Immature natural killer cell (primary cell): ENCODE results near the gene CXCR2. TPM values are rescaled to one million over a fixed set of nuclear protein-coding genes. Genes with fewer than 3 reads are reported as not detected.
"Not testable (repeated sequence)": the region's sequence is repeated elsewhere in the genome, so short reads cannot be mapped to it uniquely, and the experiment has no call there.

Experiments used
- DNase-seq, 3 donors: peaks; one replicate each; pipeline ENCODE4 v3.0.0; 2022; ENCODE audit warnings: mixed read lengths in 1 of 3
- H3K27ac Mint-ChIP-seq, 6 donors: one replicate each; pipeline ENCODE4 v1.8.0; 2020; ENCODE audit warnings: mixed read lengths in 6 of 6, mild to moderate bottlenecking in 5 of 6, inconsistent platforms in 4 of 6, moderate library complexity in 3 of 6
- H3K27me3 Mint-ChIP-seq, 3 donors: one replicate each; pipeline ENCODE4 v1.8.0; 2020 to 2021; ENCODE audit warnings: low read depth in 3 of 3, mild to moderate bottlenecking in 3 of 3, mixed read lengths in 3 of 3, moderate library complexity in 3 of 3, inconsistent platforms in 1 of 3
- H3K36me3 Mint-ChIP-seq, 3 donors: one replicate each; pipeline ENCODE4 v1.8.0; 2020; ENCODE audit warnings: mixed read lengths in 3 of 3, inconsistent platforms in 2 of 3, mild to moderate bottlenecking in 2 of 3
- H3K4me1 Mint-ChIP-seq, 2 donors: one replicate each; pipeline ENCODE4 v1.8.0; 2020; ENCODE audit warnings: inconsistent platforms in 2 of 2, mild to moderate bottlenecking in 2 of 2, mixed read lengths in 2 of 2, moderate library complexity in 1 of 2
- H3K4me3 Mint-ChIP-seq, 5 donors: one replicate each; pipeline ENCODE4 v1.8.0; 2020; ENCODE audit warnings: mild to moderate bottlenecking in 5 of 5, mixed read lengths in 5 of 5, inconsistent platforms in 3 of 5, moderate library complexity in 3 of 5
- H3K9me3 Mint-ChIP-seq, 6 donors: one replicate each; pipeline ENCODE4 v1.8.0; 2020; ENCODE audit warnings: mild to moderate bottlenecking in 6 of 6, mixed read lengths in 6 of 6, inconsistent platforms in 4 of 6, moderate library complexity in 3 of 6
- polyA plus RNA-seq, 3 donors: library from polyadenylated mRNA; unstranded; fragments of 300-500 nt; fragmentation: Illumina TruSeq; gene quantifications; one replicate each; pipeline ENCODE4 v1.2.3, GENCODE V29; 2021

CXCR2 gene
- polyA plus RNA-seq, 3 donors from 2014 or later = 34.2 to 117 (median 75.7) TPM

DNA sequence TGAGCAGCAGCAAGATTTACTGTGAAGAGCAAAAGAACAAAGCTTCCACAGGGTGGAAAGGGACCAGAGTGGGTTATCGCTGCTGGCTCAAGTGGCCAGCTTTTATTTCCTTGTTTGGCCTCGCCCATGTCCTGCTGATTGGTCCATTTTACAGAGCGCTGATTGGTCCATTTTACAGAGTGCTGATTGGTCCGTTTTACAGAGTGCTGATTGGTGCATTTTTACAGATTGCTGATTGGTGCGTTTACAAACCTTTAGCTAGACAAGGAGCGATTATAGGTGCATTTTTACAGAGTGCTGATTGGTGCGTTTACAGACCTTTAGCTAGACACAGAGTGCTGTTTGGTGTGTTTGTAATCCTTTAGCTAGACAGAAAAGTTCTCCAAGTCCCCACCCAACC is 17.0 kb upstream of the CXCR2 start:
- H3K36me3 Mint-ChIP-seq = peaks cover 0 to 15% (median 0%) of the 10 kb centered on the region in 3 donors
- H3K4me1 Mint-ChIP-seq, H3K4me3 Mint-ChIP-seq, H3K27ac Mint-ChIP-seq, DNase-seq: not testable (repeated sequence)
- H3K9me3 Mint-ChIP-seq = peaks cover 0 to 11% (median 3%) of the 10 kb centered on the region in 6 donors
- H3K27me3 Mint-ChIP-seq = peaks cover 3 to 15% (median 5%) of the 10 kb centered on the region in 3 donors

DNA sequence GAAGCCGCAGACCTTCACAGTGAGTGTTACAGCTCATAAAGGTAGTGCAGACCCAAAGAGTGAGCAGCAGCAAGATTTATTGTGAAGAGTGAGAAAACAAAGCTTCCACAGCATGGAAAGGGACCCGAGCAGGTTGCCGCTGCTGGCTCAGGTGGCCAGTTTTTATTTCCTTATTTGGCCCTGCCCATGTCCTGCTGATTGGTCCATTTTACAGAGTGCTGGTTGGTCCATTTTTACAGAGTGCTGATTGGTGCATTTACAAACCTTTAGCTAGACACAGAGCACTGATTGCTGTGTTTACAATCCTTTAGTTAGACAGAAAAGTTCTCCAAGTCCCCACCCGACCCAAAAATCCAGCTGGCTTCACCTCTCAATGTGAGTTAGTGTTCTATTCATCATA is 4.0 kb upstream of the CXCR2 start:
- Mint-ChIP-seq H3K4me1 (peaks cover 24 to 26% of the 10 kb centered on the region in 2 donors), H3K36me3 (peaks cover 10 to 16% (median 14%) of the 10 kb centered on the region in 3 donors), H3K9me3 (peaks cover 0 to 32% (median 19%) of the 10 kb centered on the region in 6 donors)
- not testable (repeated sequence) for H3K27me3 Mint-ChIP-seq, H3K4me3 Mint-ChIP-seq, DNase-seq, H3K27ac Mint-ChIP-seq

DNA sequence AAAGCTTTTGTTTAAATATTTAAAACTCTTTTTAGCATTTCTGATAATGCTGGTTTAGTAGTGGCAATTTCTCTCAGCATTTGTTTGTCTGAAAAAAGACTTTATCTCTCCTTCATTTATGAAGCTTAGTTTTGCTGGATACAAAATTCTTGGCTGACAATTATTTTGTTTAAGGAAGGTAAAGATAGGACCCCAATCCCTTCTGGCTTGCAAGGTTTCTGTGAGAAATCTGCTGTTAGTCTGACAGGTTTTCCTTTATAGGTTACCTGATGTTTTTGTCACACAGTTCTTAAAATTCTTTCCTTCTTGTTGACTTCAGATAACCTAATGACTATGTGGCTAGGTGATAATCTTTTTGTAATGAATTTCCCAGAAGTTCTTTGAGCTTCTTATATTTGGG is 3.5 kb upstream of the CXCR2 start:
- not testable (repeated sequence) for H3K4me3 Mint-ChIP-seq, H3K27me3 Mint-ChIP-seq, DNase-seq, H3K27ac Mint-ChIP-seq
- peaks cover 10 to 16% (median 12%) of the 10 kb centered on the region in 3 donors for H3K36me3 Mint-ChIP-seq
- peaks cover 29 to 30% of the 10 kb centered on the region in 2 donors for H3K4me1 Mint-ChIP-seq
- H3K9me3 Mint-ChIP-seq = peaks cover 0 to 27% (median 15%) of the 10 kb centered on the region in 6 donors

DNA sequence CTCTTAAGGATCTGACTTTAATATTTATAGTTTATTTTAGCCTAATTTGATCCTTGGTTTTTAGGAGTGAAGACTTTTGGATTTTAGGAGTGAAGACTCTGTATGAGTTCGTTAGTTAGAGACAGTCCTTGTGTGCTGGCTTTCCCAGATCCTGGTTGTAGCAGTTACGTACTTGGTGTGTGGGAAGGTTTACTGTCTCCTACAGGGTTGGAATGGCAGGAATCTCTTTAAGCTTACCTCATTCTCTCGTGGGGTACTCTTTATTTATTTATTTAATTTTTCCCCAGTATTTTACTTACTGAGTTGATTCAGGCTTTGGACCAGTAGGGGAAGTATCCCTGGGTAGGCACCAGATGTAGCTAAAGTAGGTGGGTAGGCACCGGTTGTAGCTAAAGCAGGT is 1.8 kb upstream of the CXCR2 start:
- no peak for DNase-seq
- H3K4me1 Mint-ChIP-seq = peaks cover 46 to 47% of the 10 kb centered on the region in 2 donors
- peaks cover 0 to 4% (median 0%) of the 10 kb centered on the region in 3 donors for H3K27me3 Mint-ChIP-seq
- no peak overlapping the region for H3K4me3 Mint-ChIP-seq
- H3K27ac Mint-ChIP-seq = peak overlapping the region in 2 of 6 donors; percentile 10 to 95
- H3K9me3 Mint-ChIP-seq = peaks cover 0 to 22% (median 15%) of the 10 kb centered on the region in 6 donors
- peaks cover 6 to 13% (median 12%) of the 10 kb centered on the region in 3 donors for H3K36me3 Mint-ChIP-seq

DNA sequence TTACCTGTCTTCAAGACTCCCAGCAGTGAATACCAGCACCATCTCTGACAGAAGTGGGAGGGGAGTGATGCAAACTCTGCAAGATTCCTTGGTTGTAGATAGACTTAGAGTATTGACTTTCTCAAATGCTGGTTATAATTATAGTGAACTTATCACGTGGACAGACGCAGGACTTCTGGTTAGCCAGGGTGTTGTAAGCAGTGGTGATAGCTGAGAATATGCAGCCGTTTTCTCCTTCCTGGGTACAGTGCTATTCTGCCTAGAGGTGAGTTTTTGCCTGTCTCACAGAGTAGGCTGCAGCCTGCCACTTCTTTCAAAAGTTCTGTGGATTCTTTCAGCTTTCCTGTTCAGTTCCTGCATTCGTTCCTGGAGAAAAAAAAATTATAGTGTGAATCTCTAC is 733 bp upstream of the CXCR2 start:
- peaks cover 0 to 22% (median 15%) of the 10 kb centered on the region in 6 donors for H3K9me3 Mint-ChIP-seq
- peak overlapping the region; percentile 87 to 97 (median 90) for H3K4me3 Mint-ChIP-seq
- peak overlapping the region; percentile 95 to 99 (median 96) for H3K27ac Mint-ChIP-seq
- H3K27me3 Mint-ChIP-seq = peaks cover 0 to 3% (median 2%) of the 10 kb centered on the region in 3 donors
- H3K4me1 Mint-ChIP-seq = peaks cover 56 to 58% of the 10 kb centered on the region in 2 donors
- H3K36me3 Mint-ChIP-seq = peaks cover 6 to 13% (median 12%) of the 10 kb centered on the region in 3 donors
- peak; percentile 35 to 52 (median 43) for DNase-seq

DNA sequence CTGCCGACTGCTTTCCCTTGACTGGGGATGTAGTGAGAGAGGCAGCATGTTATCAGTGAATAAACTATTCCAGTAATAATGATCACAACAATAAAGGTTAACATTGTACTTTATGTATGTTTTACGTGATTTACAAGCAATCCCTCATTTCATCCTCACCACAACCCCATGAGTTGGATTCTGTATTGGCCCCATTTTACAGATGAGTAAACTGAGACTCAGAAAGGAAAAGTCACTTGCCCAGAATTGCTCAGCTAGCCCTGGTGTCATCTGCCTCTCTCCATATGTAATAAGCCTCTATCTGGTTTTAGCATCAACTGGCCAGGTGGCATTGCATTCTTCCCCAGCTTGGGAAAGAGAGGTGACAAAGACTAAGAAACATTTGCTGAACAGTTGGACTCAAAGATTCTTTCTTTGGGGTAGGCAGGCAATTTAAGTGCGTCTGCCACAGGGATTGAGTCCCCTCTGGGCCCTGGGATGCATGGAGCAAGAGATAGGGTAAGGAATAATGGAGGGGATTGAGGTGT is 2.2 kb downstream of the CXCR2 start:
- H3K4me1 Mint-ChIP-seq = peaks cover 84 to 87% of the 10 kb centered on the region in 2 donors
- H3K27ac Mint-ChIP-seq = peak overlapping the region; percentile 95 to 100 (median 98)
- no peak for DNase-seq
- peak overlapping the region; percentile 93 to 99 (median 98) for H3K4me3 Mint-ChIP-seq
- peaks cover 0 to 2% (median 0%) of the 10 kb centered on the region in 6 donors for H3K9me3 Mint-ChIP-seq
- H3K36me3 Mint-ChIP-seq = peaks cover 9 to 10% (median 10%) of the 10 kb centered on the region in 3 donors
- peaks cover 0 to 3% (median 2%) of the 10 kb centered on the region in 3 donors for H3K27me3 Mint-ChIP-seq

DNA sequence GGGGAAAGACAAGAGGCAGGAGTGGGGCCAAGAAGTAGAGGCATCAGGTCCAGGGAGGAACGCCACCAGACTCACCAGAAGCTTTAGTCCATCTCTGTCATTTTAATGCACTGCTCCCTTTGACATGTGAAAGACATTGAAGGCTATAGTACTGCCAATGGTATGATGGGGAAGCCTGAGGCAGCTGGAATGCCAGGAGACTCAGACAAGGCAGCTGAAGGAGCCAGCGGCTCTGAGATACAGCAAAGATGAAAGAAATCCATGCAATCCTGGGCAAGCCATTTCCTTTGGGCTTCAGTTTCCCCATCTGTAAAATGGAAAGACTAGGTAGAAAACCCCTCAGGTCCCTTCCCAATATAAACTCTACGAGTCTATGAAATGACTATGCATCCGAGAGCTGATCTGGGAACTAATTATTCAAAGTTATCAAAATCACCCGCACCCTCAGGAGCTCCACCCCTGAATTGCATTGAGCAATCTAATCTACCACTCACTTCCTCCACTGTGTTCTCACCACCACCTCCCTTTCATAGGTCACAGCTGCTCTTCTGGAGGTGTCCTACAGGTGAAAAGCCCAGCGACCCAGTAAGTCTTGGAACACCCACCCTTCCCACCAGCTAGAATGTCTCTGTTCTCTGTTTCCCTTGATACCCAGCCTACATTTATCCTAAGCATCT is 3.1 kb downstream of the CXCR2 start:
- peak overlapping the region; percentile 93 to 99 (median 98) for H3K4me3 Mint-ChIP-seq
- H3K27ac Mint-ChIP-seq = peak overlapping the region; percentile 95 to 100 (median 98)
- H3K36me3 Mint-ChIP-seq = peaks cover 9 to 12% (median 11%) of the 10 kb centered on the region in 3 donors
- peak; percentile 49 to 63 (median 62) for DNase-seq
- H3K9me3 Mint-ChIP-seq = no peaks in the 10 kb centered on the region
- H3K27me3 Mint-ChIP-seq = peaks cover 0 to 3% (median 2%) of the 10 kb centered on the region in 3 donors
- H3K4me1 Mint-ChIP-seq = peaks cover 92 to 96% of the 10 kb centered on the region in 2 donors

DNA sequence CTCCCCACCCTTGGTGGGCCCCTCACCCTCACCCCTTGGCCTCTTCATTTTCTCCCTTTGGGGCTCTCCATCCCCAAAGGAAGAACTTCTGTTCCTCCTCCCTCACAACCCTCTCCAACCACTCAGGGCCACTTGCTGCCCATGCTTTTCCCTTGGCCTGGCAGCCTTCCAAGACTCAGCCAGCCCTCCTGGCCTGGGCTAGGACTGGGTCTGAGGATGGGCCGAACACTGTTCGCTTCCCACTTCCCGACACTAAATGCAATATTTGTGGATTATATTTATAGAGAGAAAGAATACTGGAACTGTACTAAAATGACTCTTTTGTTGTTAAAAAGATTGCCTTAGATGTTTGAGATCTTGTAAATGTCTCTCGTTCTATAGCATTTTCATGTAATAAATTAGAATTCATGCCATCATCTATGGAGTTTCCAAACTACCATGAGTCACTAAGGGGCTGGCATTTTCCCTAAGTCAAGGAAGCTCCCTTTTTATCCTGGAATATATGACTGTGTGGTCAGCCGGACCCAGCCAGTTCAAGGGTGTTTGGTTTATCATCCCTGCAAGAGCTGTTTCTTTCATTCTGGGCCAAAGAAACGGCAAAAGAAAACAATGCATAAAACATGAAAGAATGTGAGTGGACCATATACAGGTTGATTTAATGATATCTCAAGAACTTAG is 3.8 kb downstream of the CXCR2 start:
- H3K27me3 Mint-ChIP-seq = peaks cover 0 to 3% (median 2%) of the 10 kb centered on the region in 3 donors
- peaks cover 94 to 97% of the 10 kb centered on the region in 2 donors for H3K4me1 Mint-ChIP-seq
- H3K4me3 Mint-ChIP-seq = peak overlapping the region; percentile 93 to 99 (median 98)
- H3K36me3 Mint-ChIP-seq = peaks cover 14 to 19% (median 17%) of the 10 kb centered on the region in 3 donors
- peak in 1 of 3 donors; percentile 2 for DNase-seq
- H3K9me3 Mint-ChIP-seq = no peaks in the 10 kb centered on the region
- H3K27ac Mint-ChIP-seq = peak overlapping the region; percentile 95 to 100 (median 98)

DNA sequence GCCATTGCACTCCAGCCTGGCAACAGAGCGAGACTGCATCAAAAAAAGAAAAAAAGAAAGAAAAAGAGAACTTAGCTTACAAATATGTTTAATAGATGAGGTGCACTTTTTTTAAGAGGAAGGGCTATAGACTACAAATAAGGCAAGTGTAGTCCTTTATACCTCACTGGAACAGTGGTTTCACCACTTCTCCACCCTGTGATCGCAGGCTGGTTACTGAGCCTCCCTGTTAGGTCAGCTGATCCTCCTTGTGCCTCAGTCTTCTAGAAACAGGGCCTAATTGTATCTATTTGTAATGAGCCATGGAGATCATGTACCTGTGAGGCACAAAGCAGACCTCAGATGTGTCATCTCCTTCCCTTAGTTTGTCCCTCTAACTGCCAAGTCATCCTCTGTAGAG is 4.5 kb downstream of the CXCR2 start:
- H3K27me3 Mint-ChIP-seq = peaks cover 0 to 3% (median 2%) of the 10 kb centered on the region in 3 donors
- peaks cover 92 to 97% of the 10 kb centered on the region in 2 donors for H3K4me1 Mint-ChIP-seq
- H3K4me3 Mint-ChIP-seq = peak overlapping the region; percentile 93 to 99 (median 98)
- H3K9me3 Mint-ChIP-seq = no peaks in the 10 kb centered on the region
- peaks cover 22 to 27% (median 25%) of the 10 kb centered on the region in 3 donors for H3K36me3 Mint-ChIP-seq
- H3K27ac Mint-ChIP-seq = peak overlapping the region; percentile 95 to 100 (median 98)
- peak; percentile 76 to 80 (median 79) for DNase-seq

DNA sequence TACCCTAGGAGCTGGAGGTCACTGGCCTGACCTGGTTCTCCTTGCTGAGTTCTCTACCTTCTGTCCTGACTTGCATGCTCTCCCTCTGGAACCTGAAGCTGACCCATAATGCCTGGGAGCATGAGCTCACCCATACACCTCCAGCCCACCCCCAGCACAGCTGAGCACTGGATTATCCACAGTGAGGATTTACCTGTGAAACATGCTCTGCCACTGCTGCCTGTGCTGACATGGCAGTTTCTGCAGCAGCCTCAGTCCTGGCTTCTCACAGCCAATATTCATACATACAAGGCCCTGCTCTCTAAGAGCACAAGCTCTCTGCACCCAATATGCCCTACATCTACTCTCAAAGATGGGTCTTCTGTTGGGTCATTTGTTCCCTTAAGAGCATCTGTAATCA is 5.0 kb downstream of the CXCR2 start:
- Mint-ChIP-seq H3K27me3 (peaks cover 0 to 3% (median 3%) of the 10 kb centered on the region in 3 donors), H3K36me3 (peaks cover 27 to 31% (median 30%) of the 10 kb centered on the region in 3 donors), H3K4me3 (peak overlapping the region; percentile 93 to 99 (median 98)), H3K27ac (peak overlapping the region; percentile 95 to 100 (median 98)), H3K4me1 (peaks cover 92 to 97% of the 10 kb centered on the region in 2 donors), H3K9me3 (no peaks in the 10 kb centered on the region)
- no peak for DNase-seq

DNA sequence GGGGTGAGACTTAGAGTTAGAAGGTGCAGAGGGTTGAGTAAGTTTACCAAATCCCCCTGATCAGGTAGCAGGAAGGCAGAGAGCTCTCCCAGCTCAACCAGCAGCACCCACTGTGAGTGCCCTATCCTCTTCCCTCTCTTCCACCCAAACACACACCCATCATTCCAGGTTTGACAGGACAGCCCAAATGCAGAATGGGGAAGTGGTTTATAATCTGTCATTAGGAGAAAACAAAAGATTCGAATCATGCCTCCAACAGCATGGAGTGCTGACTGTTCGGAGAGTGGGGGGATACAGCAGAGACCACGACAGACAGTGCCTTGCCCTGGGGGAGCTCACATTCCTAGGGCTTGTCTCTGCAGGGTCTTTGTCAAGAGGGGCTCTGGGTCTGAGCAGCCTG is 11.7 kb downstream of the CXCR2 start:
- peak overlapping the region in 2 of 5 donors; percentile 13 to 40 for H3K4me3 Mint-ChIP-seq
- peak overlapping the region in 4 of 6 donors; percentile 10 to 70 (median 38) for H3K27ac Mint-ChIP-seq
- no peak for DNase-seq
- H3K9me3 Mint-ChIP-seq = no peaks in the 10 kb centered on the region
- H3K36me3 Mint-ChIP-seq = peaks cover 44 to 60% (median 51%) of the 10 kb centered on the region in 3 donors
- peaks cover 48 to 62% of the 10 kb centered on the region in 2 donors for H3K4me1 Mint-ChIP-seq
- H3K27me3 Mint-ChIP-seq = peaks cover 0 to 3% (median 2%) of the 10 kb centered on the region in 3 donors

DNA sequence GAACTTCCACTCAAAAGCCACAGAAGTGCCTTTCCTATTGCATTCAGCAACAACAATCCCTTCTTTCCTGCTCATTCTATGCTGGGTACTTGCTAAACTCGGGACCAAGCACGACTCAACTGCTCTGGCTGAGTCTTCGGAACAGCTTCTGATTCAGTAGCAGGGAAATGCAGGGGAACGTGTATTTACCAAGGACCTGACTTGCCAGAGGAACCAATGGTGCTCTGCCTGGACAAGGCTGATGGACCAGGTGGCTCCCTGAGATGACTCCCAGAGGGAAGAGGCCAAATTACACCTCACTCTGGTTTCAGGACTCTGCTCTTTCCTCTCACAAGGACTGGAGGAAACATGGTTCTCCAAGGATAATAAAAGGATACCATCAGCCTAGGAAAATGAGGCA is 12.2 kb downstream of the CXCR2 start:
- H3K4me3 Mint-ChIP-seq = no peak overlapping the region
- peaks cover 0 to 3% (median 2%) of the 10 kb centered on the region in 3 donors for H3K27me3 Mint-ChIP-seq
- H3K36me3 Mint-ChIP-seq = peaks cover 40 to 55% (median 47%) of the 10 kb centered on the region in 3 donors
- peaks cover 43 to 57% of the 10 kb centered on the region in 2 donors for H3K4me1 Mint-ChIP-seq
- H3K27ac Mint-ChIP-seq = peak overlapping the region in 1 of 6 donors; percentile 70
- DNase-seq = no peak
- no peaks in the 10 kb centered on the region for H3K9me3 Mint-ChIP-seq

DNA sequence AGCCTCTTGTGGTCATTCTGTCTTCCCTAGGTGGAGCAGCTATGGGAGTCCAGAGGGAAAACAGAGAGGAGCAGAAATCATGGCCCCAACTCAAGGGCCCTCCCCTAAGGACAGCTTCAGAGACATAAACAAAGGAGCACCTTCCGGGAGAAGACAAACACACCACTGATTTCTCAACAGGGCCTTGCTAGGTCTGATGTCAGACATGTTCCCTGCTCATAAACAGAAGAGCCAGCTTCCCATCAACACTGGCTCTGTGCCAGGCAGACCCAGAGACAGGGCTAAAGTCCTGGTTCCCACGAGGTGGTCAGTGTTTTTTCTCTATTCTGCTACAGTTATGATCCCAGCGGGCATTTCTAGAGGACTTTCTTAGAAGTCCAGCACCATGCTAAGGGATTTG is 19.3 kb downstream of the CXCR2 start:
- no peaks in the 10 kb centered on the region for H3K9me3 Mint-ChIP-seq
- H3K36me3 Mint-ChIP-seq = peaks cover 3 to 9% (median 4%) of the 10 kb centered on the region in 3 donors
- H3K4me1 Mint-ChIP-seq = peaks cover 7% of the 10 kb centered on the region in 2 donors
- H3K27ac Mint-ChIP-seq = peak overlapping the region in 1 of 6 donors; percentile 21
- no peak for DNase-seq
- no peak overlapping the region for H3K4me3 Mint-ChIP-seq
- peaks cover 0 to 3% (median 2%) of the 10 kb centered on the region in 3 donors for H3K27me3 Mint-ChIP-seq
